ENCODE measurements around the gene DMRTB1.

DNA sequence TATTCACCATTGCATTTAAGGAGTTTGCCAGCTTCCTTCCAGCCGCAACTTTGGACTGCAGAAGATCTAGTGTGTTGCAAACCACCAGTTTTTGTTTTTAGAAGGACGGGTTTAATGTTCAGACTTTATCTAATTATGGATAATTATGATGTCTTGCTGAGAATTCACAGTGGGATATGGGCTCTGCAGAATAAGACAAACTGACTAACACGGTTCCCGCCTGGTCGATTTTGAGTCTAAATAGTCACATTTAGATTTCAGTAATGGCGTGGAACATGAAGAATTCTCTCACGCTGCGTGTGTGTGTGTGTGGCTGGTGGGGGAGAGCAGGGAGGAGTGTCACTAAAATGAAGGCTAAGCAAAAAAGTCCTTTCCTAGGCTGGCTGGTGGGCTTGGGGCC lies 48.5 kb upstream of the DMRTB1 start:
- TF ChIP-seq EZH2phosphoT487 (IDR thresholded peaks at IDR 0.05) (no peak), EZH2 (IDR thresholded peaks at IDR 0.05) (no peak)

Data from neural progenitor cell (in vitro differentiated cells).